IMR-90 (cell line): ENCODE measurements around the gene UBL4A.

Experiments used
- BHLHE40 ChIP-seq: fragments of 150-350 bp; IDR thresholded peaks from 2 replicates; pipeline ENCODE4 v1.6.1; 2016; ENCODE audit warnings: mild to moderate bottlenecking, low read depth, low read length
- CTCF ChIP-seq: conservative IDR thresholded peaks from 2 replicates; pipeline ENCODE4 v1.5.1; 2012; ENCODE audit warnings: mild to moderate bottlenecking, low read depth, low read length, improper control_type of control experiment
- ELK1 ChIP-seq: fragments of 150-350 bp; IDR thresholded peaks from 2 replicates; pipeline ENCODE4 v1.6.1; 2016; ENCODE audit warnings: low read depth, mild to moderate bottlenecking, low read length, moderate library complexity, borderline replicate concordance
- MAFK ChIP-seq: IDR thresholded peaks from 2 replicates; pipeline ENCODE4 v1.6.1; 2012; ENCODE audit warnings: low read depth, low read length, improper control_type of control experiment
- MXI1 ChIP-seq: IDR thresholded peaks from 2 replicates; pipeline ENCODE4 v1.6.1; 2012; ENCODE audit warnings: low read depth, mild to moderate bottlenecking, low read length, moderate library complexity, borderline replicate concordance
- POLR2A ChIP-seq: IDR thresholded peaks from 2 replicates; pipeline ENCODE4 v1.6.1; 2012; ENCODE audit warnings: mild to moderate bottlenecking, low read depth, low read length
- RAD21 ChIP-seq: IDR thresholded peaks from 2 replicates; pipeline ENCODE4 v1.6.1; 2012; ENCODE audit warnings: low read length, improper control_type of control experiment
- RCOR1 ChIP-seq: IDR thresholded peaks from 2 replicates; pipeline ENCODE4 v1.6.1; 2012; ENCODE audit warnings: mild to moderate bottlenecking, low read length, improper control_type of control experiment; ENCODE audit not compliant: insufficient replicate concordance
- RFX5 ChIP-seq: IDR thresholded peaks from 2 replicates; pipeline ENCODE4 v1.8.0; 2012; ENCODE audit warnings: low read depth, mild to moderate bottlenecking, low read length, moderate library complexity
- SMC3 ChIP-seq: fragments of 150-350 bp; IDR thresholded peaks from 2 replicates; pipeline ENCODE4 v1.6.1; 2016; ENCODE audit warnings: low read depth, mild to moderate bottlenecking, antibody characterized with exemption, low read length, moderate library complexity

- TF ChIP-seq CTCF, result no peak
- no peak for TF ChIP-seq RFX5
- no peak for TF ChIP-seq POLR2A
- TF ChIP-seq BHLHE40, result no peak
- no peak for TF ChIP-seq RCOR1
- no peak for TF ChIP-seq ELK1
- TF ChIP-seq RAD21, result no peak
- TF ChIP-seq SMC3, result no peak
- no peak for TF ChIP-seq MXI1
- no peak for TF ChIP-seq MAFK
Observed at GRCh38 chrX:154452823-154453222, 33.6 kb downstream of the UBL4A start.
